Hematopoietic multipotent progenitor cell treated with erythropoietin and hydrocortisone succinate and interleukin-3 and kit ligand, for 4 days (in vitro differentiated cells): ENCODE data around the gene TGFBR3.

Source experiments
- DNase-seq: peaks from one replicate; pipeline ENCODE4 v3.0.0-alpha.2; 2015

Gene TGFBR3

GRCh38 chr1:91752324-91752723 is 133.6 kb downstream of the TGFBR3 start:
- no peak for DNase-seq

DNA sequence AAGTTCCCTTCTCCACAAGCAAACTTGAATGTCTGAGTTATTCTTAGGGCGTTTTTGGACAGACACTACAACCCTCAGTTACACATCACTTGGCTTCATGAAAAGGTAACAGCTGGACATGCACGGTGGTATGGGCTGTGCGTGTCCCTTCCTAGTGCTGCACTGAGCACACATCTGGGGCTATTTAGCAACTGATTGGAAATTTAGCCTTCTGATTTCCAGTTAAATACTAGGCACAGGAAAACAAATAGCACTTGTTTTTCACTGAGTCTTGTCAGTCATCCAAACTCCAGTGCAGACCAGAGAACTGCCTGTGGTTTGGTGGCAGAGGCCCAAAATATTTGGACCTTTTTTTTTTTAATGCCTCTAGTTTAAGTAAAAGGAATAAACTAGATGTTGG is 134.7 kb downstream of the TGFBR3 start:
- no peak for DNase-seq

GRCh38 chr1:91750398-91750996 is 135.5 kb downstream of the TGFBR3 start:
- no peak for DNase-seq

- peak; percentile 36 for DNase-seq
Measured at GRCh38 chr1:91749788-91750231, 136.1 kb downstream of the TGFBR3 start.

DNA sequence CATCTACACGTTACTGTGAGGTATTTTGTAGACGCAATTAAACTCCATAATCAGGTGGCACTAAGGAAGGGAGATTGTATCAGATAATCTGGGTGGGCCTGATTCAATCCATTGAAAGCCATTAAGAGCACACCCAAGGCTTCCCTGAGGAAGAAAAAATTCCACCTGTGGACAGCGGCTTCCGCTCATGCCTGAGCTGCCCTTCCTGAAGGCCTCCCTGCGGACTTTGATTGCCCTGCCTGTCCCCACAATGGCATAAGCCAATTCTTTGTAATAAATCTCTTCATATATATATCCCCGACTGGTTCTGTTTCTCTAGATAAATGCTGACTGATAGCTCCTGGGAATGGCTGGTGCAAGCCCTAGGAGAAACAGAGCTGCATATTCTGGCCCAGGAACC is 138.3 kb downstream of the TGFBR3 start:
- DNase-seq, result no peak

DNA sequence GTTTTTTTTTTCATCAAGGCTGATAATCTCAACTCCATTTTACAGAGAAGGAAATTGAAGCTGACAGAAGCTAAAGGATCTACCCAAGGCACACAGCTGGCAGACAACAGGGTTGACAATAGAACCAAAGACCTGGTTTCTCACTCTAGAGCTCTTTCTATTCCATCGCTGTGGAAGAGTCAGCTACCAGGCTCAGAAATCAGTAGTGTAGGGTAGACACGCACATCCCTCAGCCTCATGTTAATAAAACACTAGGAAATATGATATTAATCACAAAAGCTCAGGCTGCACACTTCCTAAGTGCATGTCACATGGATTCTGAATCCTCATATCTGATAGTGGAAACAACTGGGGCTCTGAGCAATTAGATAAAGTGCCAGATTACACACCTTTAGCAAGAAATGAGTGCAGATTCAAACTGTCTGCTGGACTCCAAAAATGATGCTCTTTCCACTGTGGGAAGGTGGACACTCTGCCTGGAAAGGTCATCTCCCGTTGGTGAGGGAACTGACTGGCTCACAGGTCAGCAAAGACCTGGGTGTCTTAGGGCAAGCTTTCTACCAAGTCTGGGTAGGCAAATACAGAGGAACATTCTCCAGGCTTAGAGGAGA is 139.1 kb downstream of the TGFBR3 start:
- DNase-seq, result no peak

GRCh38 chr1:91745640-91746373 is 140.1 kb downstream of the TGFBR3 start:
- no peak for DNase-seq

GRCh38 chr1:91744953-91745639 is 140.9 kb downstream of the TGFBR3 start:
- DNase-seq, result no peak

GRCh38 chr1:91742848-91743292 is 143.1 kb downstream of the TGFBR3 start:
- DNase-seq, result no peak

GRCh38 chr1:91741906-91742305 is 144.0 kb downstream of the TGFBR3 start:
- DNase-seq, result no peak

DNA sequence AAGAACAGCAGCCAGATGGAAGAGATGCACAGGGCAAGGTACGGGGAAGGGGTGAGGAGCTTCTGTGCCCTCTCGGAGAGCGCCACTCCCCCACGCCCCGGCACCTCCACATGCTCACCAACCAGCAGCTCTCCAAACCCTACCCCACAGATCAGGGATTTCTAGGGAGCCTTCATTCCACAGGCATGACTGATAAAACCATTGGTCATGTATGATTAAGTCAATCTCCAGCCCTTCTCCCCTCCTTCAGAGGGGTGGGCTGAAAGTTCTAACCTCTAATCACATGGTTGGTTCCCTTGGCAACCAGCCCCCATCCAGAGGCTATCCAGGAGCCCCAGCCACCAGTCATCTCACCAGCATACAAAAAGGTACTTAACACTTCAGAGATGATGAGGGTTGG is 144.7 kb downstream of the TGFBR3 start:
- no peak for DNase-seq

DNA sequence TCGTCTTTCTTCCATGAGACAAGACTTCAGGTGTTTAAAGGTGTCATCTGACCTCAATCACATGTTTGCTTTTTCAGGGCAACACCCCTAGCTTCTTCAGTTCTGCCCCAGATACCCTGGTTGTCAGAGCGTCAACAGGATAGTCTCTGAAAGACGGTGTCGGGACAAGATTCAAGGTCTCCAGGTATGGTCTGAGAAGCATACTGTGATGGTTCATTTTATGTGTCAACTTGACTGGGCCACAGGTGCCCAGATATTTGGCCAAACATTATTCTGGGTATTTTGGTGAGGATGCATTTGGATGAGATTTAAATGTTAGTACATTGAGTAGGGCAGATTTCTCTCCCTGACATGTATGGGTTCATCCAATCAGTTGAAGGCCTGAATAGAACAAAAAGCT is 148.3 kb downstream of the TGFBR3 start:
- no peak for DNase-seq

- no peak for DNase-seq
Measured at GRCh38 chr1:91736715-91737615, 149.0 kb downstream of the TGFBR3 start.

DNA sequence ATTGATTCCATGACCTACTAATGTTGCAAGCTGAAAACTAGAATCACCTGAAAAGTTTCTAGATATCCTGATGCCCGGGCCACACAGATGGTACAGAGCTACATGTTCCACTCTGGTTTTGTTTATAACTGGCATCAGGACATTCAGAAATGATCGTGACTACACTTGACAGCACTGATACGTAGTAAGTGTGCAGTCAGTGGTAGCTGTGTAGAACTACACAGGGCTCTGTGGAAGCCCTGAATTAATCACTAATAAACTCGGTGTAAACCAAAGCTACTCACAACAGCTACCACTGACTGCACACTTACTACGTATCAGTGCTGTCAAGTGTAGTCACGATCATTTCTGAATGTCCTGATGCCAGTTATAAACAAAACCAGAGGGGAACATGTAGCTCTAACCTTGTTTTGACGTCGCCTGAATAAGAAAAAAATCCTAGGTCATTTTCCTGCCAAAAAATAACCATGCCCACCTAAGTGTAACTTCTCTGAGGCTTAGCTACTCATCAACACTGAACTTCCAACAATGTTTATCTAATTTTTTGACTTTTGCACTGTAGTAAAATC is 149.7 kb downstream of the TGFBR3 start:
- no peak for DNase-seq

DNA sequence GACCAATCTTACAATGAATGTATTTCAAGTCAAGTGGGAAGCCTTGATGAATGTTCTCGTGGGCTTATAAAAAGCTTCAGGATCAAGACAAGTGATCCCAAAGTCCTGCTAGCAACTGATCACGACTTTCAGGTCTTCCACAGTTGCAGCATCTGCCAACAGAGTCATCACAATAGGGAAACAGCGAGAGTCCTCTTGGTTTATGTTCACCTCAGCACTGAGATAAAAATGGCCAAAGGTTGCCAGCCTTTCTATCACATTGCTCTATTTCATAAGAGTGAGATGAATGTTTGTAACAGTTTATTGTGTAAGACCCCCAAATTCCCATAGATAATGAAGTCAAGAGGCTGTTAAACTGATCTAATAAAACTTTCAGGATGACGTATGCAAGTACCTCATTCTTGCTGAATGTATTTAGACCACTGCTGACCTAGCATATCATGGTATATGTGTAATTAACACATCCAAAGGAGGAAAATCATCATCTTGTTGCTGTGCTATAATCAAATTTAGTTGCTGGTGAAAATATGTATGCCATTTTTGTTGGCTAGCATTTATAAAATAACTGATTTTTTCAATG is 150.6 kb downstream of the TGFBR3 start:
- peak; percentile 11 for DNase-seq

DNA sequence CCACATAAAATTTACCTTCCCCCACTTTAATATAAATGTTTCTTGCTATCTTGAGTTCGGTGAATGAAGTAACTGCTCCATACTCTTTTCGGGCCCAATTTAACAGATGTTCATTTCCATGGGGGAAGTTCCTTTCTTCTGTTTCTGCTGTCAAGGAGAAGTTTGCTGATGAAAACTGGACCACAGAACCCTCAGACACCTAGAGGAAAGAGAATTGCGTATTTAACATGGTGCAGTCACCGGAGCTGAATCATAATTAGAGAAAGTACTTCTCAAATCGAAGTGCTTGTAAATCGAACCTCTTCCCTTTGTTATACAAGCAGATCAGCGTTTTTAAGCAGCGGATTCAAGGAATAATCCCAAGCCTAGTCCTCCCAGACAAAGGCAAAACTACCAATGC is 151.2 kb downstream of the TGFBR3 start:
- peak; percentile 14 for DNase-seq

GRCh38 chr1:91733108-91733710 is 152.7 kb downstream of the TGFBR3 start:
- DNase-seq, result no peak

GRCh38 chr1:91732291-91733107 is 153.5 kb downstream of the TGFBR3 start:
- DNase-seq, result no peak

DNA sequence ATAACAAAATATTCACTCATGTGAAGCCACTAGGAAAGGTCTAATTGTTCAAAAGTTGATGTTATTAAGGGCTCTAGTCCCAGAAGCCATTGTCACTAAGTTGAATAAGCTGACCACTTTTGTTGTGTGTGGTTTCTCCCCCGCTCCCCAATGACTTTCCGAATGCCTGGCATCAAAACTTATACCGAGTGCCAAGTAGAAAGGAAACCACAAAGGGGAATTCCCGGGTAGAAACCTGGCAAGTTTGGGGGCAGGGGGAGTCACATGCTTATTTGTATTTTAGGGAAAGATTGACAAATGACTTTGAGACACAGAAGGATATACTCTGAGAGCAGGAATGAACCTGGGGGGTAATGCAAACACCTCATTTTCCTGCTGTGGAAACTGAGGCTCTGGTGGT is 154.1 kb downstream of the TGFBR3 start:
- peak; percentile 28 for DNase-seq
